MCF 10A (cell line): ENCODE measurements around the gene LGALSL. TPM values are rescaled to one million over a fixed set of nuclear protein-coding genes. Genes with fewer than 3 reads are reported as not detected.

Experiments
- BruUV-seq: library from RNA; stranded (reverse); fragments of 400-500 nt; replicated peaks from 2 replicates; lab custom pipeline; 2021; lab: Mats Ljungman, UMichigan
- CTCF ChIA-PET: fragments of 300-600 bp; sonication (Branson Sonifier 250); formaldehyde crosslinking; extraction: SDS; loops from one replicate; lab custom pipeline; 2021; ENCODE audit warnings: antibody characterized with exemption, inconsistent platforms; lab: Yijun Ruan, JAX
- POLR2A ChIA-PET: fragments of 300-600, 350-650 bp; sonication (Branson Sonifier 250); formaldehyde crosslinking; extraction: SDS; loops from one replicate; lab custom pipeline; 2020; ENCODE audit warnings: antibody characterized with exemption, inconsistent platforms; lab: Yijun Ruan, JAX
- DNase-seq: peaks from one replicate; pipeline ENCODE4 v3.0.0-alpha.2; 2018; ENCODE audit not compliant: unreplicated experiment
- H3K27ac Mint-ChIP-seq: one replicate; pipeline ENCODE4 v1.8.0; 2022; ENCODE audit warnings: mild to moderate bottlenecking, low read depth, mixed read lengths; ENCODE audit not compliant: unreplicated experiment
- H3K27me3 Mint-ChIP-seq: one replicate; pipeline ENCODE4 v1.8.0; 2022; ENCODE audit warnings: mixed read lengths; ENCODE audit not compliant: insufficient read depth, unreplicated experiment
- H3K36me3 Mint-ChIP-seq: one replicate; pipeline ENCODE4 v1.8.0; 2022; ENCODE audit warnings: mild to moderate bottlenecking, moderate library complexity, mixed read lengths; ENCODE audit not compliant: insufficient read depth, unreplicated experiment
- H3K4me1 Mint-ChIP-seq: one replicate; pipeline ENCODE4 v1.8.0; 2022; ENCODE audit warnings: mixed read lengths; ENCODE audit not compliant: insufficient read depth, unreplicated experiment
- H3K4me3 Mint-ChIP-seq: one replicate; pipeline ENCODE4 v1.8.0; 2022; ENCODE audit warnings: mild to moderate bottlenecking, moderate library complexity, mixed read lengths; ENCODE audit not compliant: unreplicated experiment
- H3K9me3 Mint-ChIP-seq: one replicate; pipeline ENCODE4 v1.8.0; 2022; ENCODE audit warnings: mixed read lengths; ENCODE audit not compliant: unreplicated experiment
- intact Hi-C: fragments of 100-400 bp; cut with micrococcal nuclease; formaldehyde crosslinking; loops from 2 replicates; pipeline ENCODE4 v1.14.1; 2022
- total RNA-seq: library from RNA; stranded (reverse); gene quantifications from 2 replicates; pipeline ENCODE4 v1.2.3, GENCODE V29; 2022
- TF ChIP-seq, protein P1 (sequence below): fragments of 200-600 bp; IDR thresholded peaks from one replicate; pipeline ENCODE4 v1.8.0; 2022; ENCODE audit warnings: antibody characterized with exemption, mild to moderate bottlenecking; ENCODE audit not compliant: unreplicated experiment

LGALSL gene
- total RNA-seq, 1 experiment from 2014 or later: 11.4 TPM

DNA sequence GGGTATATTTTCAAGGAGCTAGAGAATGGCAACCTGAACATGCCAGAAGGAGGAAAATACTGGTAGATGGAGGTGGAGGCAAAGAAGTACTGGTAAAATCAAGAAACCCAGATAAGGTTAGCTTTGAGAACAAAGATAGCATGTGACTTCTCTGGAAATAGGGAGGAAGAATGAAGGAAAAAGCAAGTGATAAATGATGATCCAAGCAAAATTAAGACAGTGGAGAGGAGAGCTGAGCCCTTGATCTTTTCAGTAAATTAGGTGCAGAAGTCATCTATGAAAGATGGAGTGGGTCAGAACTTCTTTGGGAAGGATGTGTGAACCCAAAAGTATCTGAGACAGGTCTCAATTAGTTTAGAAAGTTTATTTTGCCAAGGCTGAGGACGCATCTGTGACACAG, 44.5 kb downstream of the LGALSL start:
- DNase-seq: no peak
- H3K27ac Mint-ChIP-seq: no peak overlapping the region
- no TSS peak for BruUV-seq
- POLR2A ChIA-PET: interaction anchor here (1.1 kb wide), 1 partner anchor 45 kb away, joined by 3 read pairs; no protein-coding TSS in a partner anchor
- peaks cover 13% of the 10 kb centered on the region for H3K27me3 Mint-ChIP-seq
- H3K4me3 Mint-ChIP-seq: no peak overlapping the region
- H3K36me3 Mint-ChIP-seq: no peaks in the 10 kb centered on the region
- TF ChIP-seq, protein P1, sequence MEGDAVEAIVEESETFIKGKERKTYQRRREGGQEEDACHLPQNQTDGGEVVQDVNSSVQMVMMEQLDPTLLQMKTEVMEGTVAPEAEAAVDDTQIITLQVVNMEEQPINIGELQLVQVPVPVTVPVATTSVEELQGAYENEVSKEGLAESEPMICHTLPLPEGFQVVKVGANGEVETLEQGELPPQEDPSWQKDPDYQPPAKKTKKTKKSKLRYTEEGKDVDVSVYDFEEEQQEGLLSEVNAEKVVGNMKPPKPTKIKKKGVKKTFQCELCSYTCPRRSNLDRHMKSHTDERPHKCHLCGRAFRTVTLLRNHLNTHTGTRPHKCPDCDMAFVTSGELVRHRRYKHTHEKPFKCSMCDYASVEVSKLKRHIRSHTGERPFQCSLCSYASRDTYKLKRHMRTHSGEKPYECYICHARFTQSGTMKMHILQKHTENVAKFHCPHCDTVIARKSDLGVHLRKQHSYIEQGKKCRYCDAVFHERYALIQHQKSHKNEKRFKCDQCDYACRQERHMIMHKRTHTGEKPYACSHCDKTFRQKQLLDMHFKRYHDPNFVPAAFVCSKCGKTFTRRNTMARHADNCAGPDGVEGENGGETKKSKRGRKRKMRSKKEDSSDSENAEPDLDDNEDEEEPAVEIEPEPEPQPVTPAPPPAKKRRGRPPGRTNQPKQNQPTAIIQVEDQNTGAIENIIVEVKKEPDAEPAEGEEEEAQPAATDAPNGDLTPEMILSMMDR: no peak
- intact Hi-C loops: no loop called here
- CTCF ChIA-PET: interaction anchor here (1.0 to 7.9 kb wide), 5 partner anchors 11 to 167 kb away, joined by 3 to 44 read pairs (median 4); no protein-coding TSS in a partner anchor
- H3K4me1 Mint-ChIP-seq: no peaks in the 10 kb centered on the region
- no peaks in the 10 kb centered on the region for H3K9me3 Mint-ChIP-seq

DNA sequence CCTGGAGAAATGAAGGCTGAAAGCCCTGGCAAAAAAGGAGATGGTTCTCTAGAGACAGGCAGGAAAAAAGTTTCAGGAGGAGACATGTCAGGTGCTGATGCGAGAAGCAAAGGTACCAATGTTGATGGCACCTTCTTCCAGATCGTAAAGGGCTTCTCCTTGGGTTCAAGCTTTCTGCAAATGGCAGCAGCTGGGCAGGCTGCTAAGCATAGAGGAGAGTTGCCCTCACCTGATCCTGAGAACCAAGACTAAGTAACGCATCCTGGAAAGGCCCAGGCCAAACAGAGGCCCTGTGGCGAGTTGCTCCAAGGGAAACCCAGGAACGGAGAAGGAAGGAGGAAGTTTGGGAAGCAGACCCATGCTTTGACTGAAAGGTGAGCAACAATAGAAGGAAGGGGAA, 46.6 kb downstream of the LGALSL start:
- Mint-ChIP-seq H3K4me3 (no peak overlapping the region), H3K4me1 (peaks cover 9% of the 10 kb centered on the region), H3K9me3 (no peaks in the 10 kb centered on the region), H3K36me3 (no peaks in the 10 kb centered on the region), H3K27ac (no peak overlapping the region), H3K27me3 (peaks cover 13% of the 10 kb centered on the region)
- ChIA-PET CTCF (interaction anchor here (1.4 to 7.9 kb wide), 4 partner anchors 12 to 169 kb away, joined by 4 to 44 read pairs (median 10); no protein-coding TSS in a partner anchor), POLR2A (no interaction called here)
- TF ChIP-seq, protein P1: no peak
- BruUV-seq: no TSS peak
- intact Hi-C loops: no loop called here
- no peak for DNase-seq

DNA sequence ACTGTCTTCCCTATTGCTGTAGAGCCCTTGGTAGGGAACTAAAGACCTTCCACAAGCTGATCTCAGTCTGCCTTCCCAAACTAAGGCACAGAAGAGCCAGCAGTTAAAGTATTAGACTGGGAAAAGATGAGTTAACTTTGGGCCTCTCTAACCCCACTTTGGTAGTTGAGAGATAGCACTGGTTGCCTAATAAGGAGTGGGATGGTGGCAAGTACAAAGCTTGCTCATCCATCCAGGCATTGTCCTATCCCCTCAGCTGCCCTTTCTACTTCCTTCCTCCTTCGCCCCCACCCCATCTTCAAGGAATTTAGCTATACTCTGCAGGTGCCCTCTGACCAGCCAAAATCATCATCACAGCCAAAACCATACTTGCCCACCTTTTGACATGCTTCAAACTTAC, 48.0 kb downstream of the LGALSL start:
- peak overlapping the region; percentile 32 for H3K27ac Mint-ChIP-seq
- no peak overlapping the region for H3K4me3 Mint-ChIP-seq
- no peaks in the 10 kb centered on the region for H3K9me3 Mint-ChIP-seq
- peaks cover 9% of the 10 kb centered on the region for H3K4me1 Mint-ChIP-seq
- ChIA-PET POLR2A (interaction anchor here (0.7 to 2.0 kb wide), 2 partner anchors 21 to 152 kb away, joined by 3 to 5 read pairs; partner anchors contain the start of gene SERTAD2), CTCF (interaction anchor here (1.0 to 3.5 kb wide), 4 partner anchors 14 to 371 kb away, joined by 4 to 22 read pairs (median 12); no protein-coding TSS in a partner anchor)
- intact Hi-C loops: no loop called here
- H3K27me3 Mint-ChIP-seq: peaks cover 13% of the 10 kb centered on the region
- TF ChIP-seq, protein P1: no peak
- DNase-seq: no peak
- H3K36me3 Mint-ChIP-seq: no peaks in the 10 kb centered on the region
- no TSS peak for BruUV-seq

DNA sequence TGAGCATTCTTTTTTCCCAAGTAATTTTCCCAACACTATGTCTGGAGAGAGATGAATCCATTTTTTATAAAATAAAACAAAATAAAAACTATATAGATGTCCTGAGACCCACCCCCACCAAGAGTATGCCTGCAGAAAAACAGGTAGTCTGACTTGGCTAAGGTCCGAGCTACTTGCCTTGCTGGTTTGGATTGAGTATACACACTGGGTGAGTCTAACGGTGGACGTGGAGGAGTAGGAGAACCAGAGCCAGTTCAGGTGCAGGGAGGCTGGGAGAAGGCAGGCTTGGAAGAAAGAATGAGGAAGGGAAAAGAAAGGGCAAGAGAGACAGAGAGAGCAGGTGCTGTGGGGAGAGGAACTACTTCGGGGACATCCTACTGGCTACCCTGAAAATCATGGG, 48.9 kb downstream of the LGALSL start:
- intact Hi-C loops: no loop called here
- Mint-ChIP-seq H3K9me3 (no peaks in the 10 kb centered on the region), H3K27ac (no peak overlapping the region), H3K36me3 (no peaks in the 10 kb centered on the region), H3K4me1 (peaks cover 9% of the 10 kb centered on the region), H3K4me3 (no peak overlapping the region), H3K27me3 (peaks cover 12% of the 10 kb centered on the region)
- TF ChIP-seq, protein P1: no peak
- ChIA-PET POLR2A (interaction anchor here (0.9 to 2.0 kb wide), 2 partner anchors 20 to 21 kb away, joined by 4 to 5 read pairs; partner anchors contain the start of gene AFTPH), CTCF (interaction anchor here (0.9 to 3.5 kb wide), 3 partner anchors 13 to 20 kb away, joined by 5 to 22 read pairs (median 15); no protein-coding TSS in a partner anchor)
- no TSS peak for BruUV-seq
- no peak for DNase-seq
